GOT3 (cell line): Measurements from ENCODE around the gene MGAT4D.
"Not testable (repeated sequence)": the region's sequence is repeated elsewhere in the genome, so short reads cannot be mapped to it uniquely, and the experiment has no call there.

Experiments
- DNase-seq: peaks from one replicate; lab custom pipeline; 2025; ENCODE audit warnings: mixed read lengths; lab: John Stamatoyannopoulos, UW

Gene MGAT4D

GRCh38 chr4:140439644-140440142, 58.4 kb downstream of the MGAT4D start:
- DNase-seq, result no peak

- no peak for DNase-seq
Observed at GRCh38 chr4:140427919-140428471, 70.1 kb downstream of the MGAT4D start.

GRCh38 chr4:140427106-140427918, 70.8 kb downstream of the MGAT4D start, which contains the start of gene CLGN:
TSS of gene CLGN (minus strand) at chr4:140427648. CDS start at chr4:140413078, 14,570 bp downstream.
- peak; percentile 3 for DNase-seq

- no peak for DNase-seq
Observed at GRCh38 chr4:140426610-140427105, 71.4 kb downstream of the MGAT4D start.

GRCh38 chr4:140423106-140423505, 75.0 kb downstream of the MGAT4D start:
- DNase-seq, result no peak

- DNase-seq, result not testable (repeated sequence)
Observed at GRCh38 chr4:140413130-140413969, 84.7 kb downstream of the MGAT4D start.

- DNase-seq, result no peak
Observed at GRCh38 chr4:140408974-140409373, 89.1 kb downstream of the MGAT4D start.

- no peak for DNase-seq
Observed at GRCh38 chr4:140406292-140406691, 91.8 kb downstream of the MGAT4D start.

GRCh38 chr4:140400111-140400510, 98.0 kb downstream of the MGAT4D start:
- no peak for DNase-seq

GRCh38 chr4:140395668-140396067, 102.4 kb downstream of the MGAT4D start:
- no peak for DNase-seq
